GM18502 (cell line): ENCODE data around the gene TMEM120B.
A peak's percentile ranks its signal among the peaks of the same experiment; 100 is the strongest.
"Not testable (repeated sequence)": the region's sequence is repeated elsewhere in the genome, so short reads cannot be mapped to it uniquely, and the experiment has no call there.

Experiments
- ATAC-seq: cut with Tn5 transposase; IDR thresholded peaks from one replicate; pipeline ENCODE4 v1.9.1; 2021; ENCODE audit warnings: mild to moderate bottlenecking; ENCODE audit not compliant: unreplicated experiment, poor library complexity

TMEM120B gene

GRCh38 chr12:121789233-121789781 lies 76.8 kb downstream of the TMEM120B start:
- ATAC-seq, result peak; percentile 20

- peak; percentile 45 for ATAC-seq
Observed at GRCh38 chr12:121789800-121790728, 77.5 kb downstream of the TMEM120B start.

- ATAC-seq, result not testable (repeated sequence)
Observed at GRCh38 chr12:121790785-121791184, 78.2 kb downstream of the TMEM120B start.

- no peak for ATAC-seq
Observed at GRCh38 chr12:121791671-121792551, 79.4 kb downstream of the TMEM120B start.

- no peak for ATAC-seq
Observed at GRCh38 chr12:121792607-121793439, 80.3 kb downstream of the TMEM120B start.

GRCh38 chr12:121793440-121793837 lies 80.9 kb downstream of the TMEM120B start, which contains the start of gene RHOF:
Gene RHOF, minus strand, starts transcription at chr12:121793688. Its CDS starts 55 bp downstream, at chr12:121793633.
- ATAC-seq, result peak; percentile 19

GRCh38 chr12:121793838-121794533 lies 81.4 kb downstream of the TMEM120B start:
- peak; percentile 52 for ATAC-seq

GRCh38 chr12:121794534-121795033 lies 82.0 kb downstream of the TMEM120B start:
- peak; percentile 0 for ATAC-seq

GRCh38 chr12:121795034-121795968 lies 82.7 kb downstream of the TMEM120B start:
- peak; percentile 22 for ATAC-seq

- no peak for ATAC-seq
Observed at GRCh38 chr12:121796855-121797751, 84.6 kb downstream of the TMEM120B start.

GRCh38 chr12:121797937-121798786 lies 85.6 kb downstream of the TMEM120B start:
- no peak for ATAC-seq

- no peak for ATAC-seq
Observed at GRCh38 chr12:121798787-121799155, 86.2 kb downstream of the TMEM120B start.

GRCh38 chr12:121799156-121799841 lies 86.7 kb downstream of the TMEM120B start:
- ATAC-seq, result no peak

- no peak for ATAC-seq
Observed at GRCh38 chr12:121799842-121800693, 87.5 kb downstream of the TMEM120B start.
